PC-9 (cell line): ENCODE data around the gene GNA12. TPM values are rescaled to one million over a fixed set of nuclear protein-coding genes. Genes with fewer than 3 reads are reported as not detected.

Experiments
- BruUV-seq: library from RNA; stranded (reverse); fragments of 400-500 nt; replicated peaks from 2 replicates; lab custom pipeline; 2021; lab: Mats Ljungman, UMichigan
- CTCF ChIA-PET: fragments of 300-600 bp; sonication (Branson Sonifier 250); formaldehyde crosslinking; loops from one replicate; lab custom pipeline; 2022; ENCODE audit warnings: antibody characterized with exemption; lab: Charles Lee
- POLR2A ChIA-PET: fragments of 300-600 bp; sonication (Branson Sonifier 250); formaldehyde crosslinking; loops from one replicate; lab custom pipeline; 2022; ENCODE audit warnings: antibody characterized with exemption; ENCODE audit not compliant: unreplicated experiment; lab: Charles Lee
- DNase-seq, 2 experiments: peaks; one replicate each; pipeline versions ENCODE4 v3.0.0 to v3.0.0-alpha.2; 2015 to 2022; ENCODE audit warnings: mixed read lengths in 1 of 2
- H2AFZ ChIP-seq: fragments of 200-600 bp; sonication (generic); 2 replicates; pipeline ENCODE4 v1.8.1; 2017; ENCODE audit warnings: antibody characterized with exemption
- H3F3A ChIP-seq: fragments of 200-600 bp; sonication (generic); 2 replicates; pipeline ENCODE4 v1.8.1; 2017; ENCODE audit warnings: antibody characterized with exemption, mild to moderate bottlenecking, low read depth; ENCODE audit not compliant: insufficient read depth
- H3K27ac ChIP-seq: fragments of 200-600 bp; sonication (generic); 2 replicates; pipeline ENCODE4 v1.6.1; 2016; ENCODE audit warnings: mixed run types
- H3K27me3 ChIP-seq: fragments of 200-600 bp; sonication (generic); 2 replicates; pipeline ENCODE4 v1.6.1; 2016; ENCODE audit warnings: low read depth, mixed run types; ENCODE audit not compliant: insufficient read depth
- H3K36me3 ChIP-seq: fragments of 200-600 bp; sonication (generic); 2 replicates; pipeline ENCODE4 v1.6.1; 2016; ENCODE audit warnings: low read depth, mixed run types
- H3K4me1 ChIP-seq: fragments of 200-600 bp; sonication (generic); replicated peaks from 2 replicates; pipeline ENCODE4 v1.6.1; 2016; ENCODE audit warnings: mixed run types; ENCODE audit not compliant: insufficient read depth
- H3K4me2 ChIP-seq: fragments of 200-600 bp; sonication (generic); 2 replicates; pipeline ENCODE4 v1.6.1; 2017; ENCODE audit warnings: mixed run types
- H3K4me3 ChIP-seq: fragments of 200-600 bp; sonication (generic); 2 replicates; pipeline ENCODE4 v1.6.1; 2016; ENCODE audit warnings: mixed run types
- H3K79me2 ChIP-seq: fragments of 200-600 bp; sonication (generic); 2 replicates; pipeline ENCODE4 v1.6.1; 2017; ENCODE audit warnings: low read depth, mixed run types
- H3K9me2 ChIP-seq: fragments of 200-600 bp; sonication (generic); 2 replicates; pipeline ENCODE4 v1.8.1; 2017; ENCODE audit warnings: mild to moderate bottlenecking; ENCODE audit not compliant: insufficient read depth
- H3K9me3 ChIP-seq: fragments of 200-600 bp; sonication (generic); 2 replicates; pipeline ENCODE4 v1.8.1; 2016; ENCODE audit warnings: low read depth; ENCODE audit not compliant: insufficient read depth
- H4K20me1 ChIP-seq: fragments of 200-600 bp; sonication (generic); 2 replicates; pipeline ENCODE4 v1.8.1; 2017; ENCODE audit not compliant: insufficient read depth
- EZH2 ChIP-seq: fragments of 200-600 bp; sonication (generic); IDR thresholded peaks from 2 replicates; pipeline ENCODE4 v1.8.0; 2017; ENCODE audit warnings: antibody characterized with exemption, low read depth
- intact Hi-C: fragments of 100-400 bp; cut with micrococcal nuclease; formaldehyde crosslinking; loops from one replicate; pipeline ENCODE4 v1.10.0; 2022; ENCODE audit not compliant: unreplicated experiment
- total RNA-seq: library from RNA; stranded (reverse); gene quantifications from 2 replicates; pipeline ENCODE4 v1.2.3, GENCODE V29; 2021
- TF ChIP-seq, protein P1 (sequence below): fragments of 200-600 bp; sonication (generic); conservative IDR thresholded peaks from 2 replicates; pipeline ENCODE4 v1.6.1; 2017; ENCODE audit warnings: mixed run types, antibody characterized with exemption, mild to moderate bottlenecking, moderate library complexity

GNA12 gene
- total RNA-seq, 1 experiment from 2014 or later, result 51.7 TPM

DNA sequence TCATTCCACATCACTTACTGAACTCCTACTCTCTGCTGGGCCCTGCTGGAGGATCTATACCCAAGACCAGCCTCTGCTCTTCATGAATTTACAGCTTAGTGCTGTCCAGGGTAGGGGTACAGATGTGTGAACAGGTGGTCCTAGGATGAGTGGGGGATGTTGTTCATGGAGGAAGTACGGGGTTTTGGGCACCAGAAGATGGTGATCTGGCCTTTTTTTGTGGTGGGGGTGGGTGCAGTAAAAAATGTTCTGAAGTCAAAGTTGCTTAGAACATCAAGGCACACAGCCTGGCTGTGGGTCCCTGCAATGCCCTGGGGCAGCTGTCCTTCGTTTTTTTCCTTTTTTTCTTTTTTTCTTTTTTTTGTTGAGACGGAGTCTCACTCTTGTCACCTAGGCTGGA lies 34.2 kb upstream of the GNA12 start:
- H3F3A ChIP-seq, result peaks cover 40% of the 10 kb centered on the region
- no peaks in the 10 kb centered on the region for H3K36me3 ChIP-seq
- H3K4me2 ChIP-seq, result no peak overlapping the region
- no TSS peak for BruUV-seq
- peaks cover 9% of the 10 kb centered on the region for H3K4me1 ChIP-seq
- H3K4me3 ChIP-seq, result no peak overlapping the region
- H3K27ac ChIP-seq, result no peak overlapping the region
- intact Hi-C loops, result no loop called here
- POLR2A ChIA-PET, result no interaction called here
- no peak overlapping the region for H2AFZ ChIP-seq
- TF ChIP-seq EZH2, result no peak
- TF ChIP-seq, protein P1, sequence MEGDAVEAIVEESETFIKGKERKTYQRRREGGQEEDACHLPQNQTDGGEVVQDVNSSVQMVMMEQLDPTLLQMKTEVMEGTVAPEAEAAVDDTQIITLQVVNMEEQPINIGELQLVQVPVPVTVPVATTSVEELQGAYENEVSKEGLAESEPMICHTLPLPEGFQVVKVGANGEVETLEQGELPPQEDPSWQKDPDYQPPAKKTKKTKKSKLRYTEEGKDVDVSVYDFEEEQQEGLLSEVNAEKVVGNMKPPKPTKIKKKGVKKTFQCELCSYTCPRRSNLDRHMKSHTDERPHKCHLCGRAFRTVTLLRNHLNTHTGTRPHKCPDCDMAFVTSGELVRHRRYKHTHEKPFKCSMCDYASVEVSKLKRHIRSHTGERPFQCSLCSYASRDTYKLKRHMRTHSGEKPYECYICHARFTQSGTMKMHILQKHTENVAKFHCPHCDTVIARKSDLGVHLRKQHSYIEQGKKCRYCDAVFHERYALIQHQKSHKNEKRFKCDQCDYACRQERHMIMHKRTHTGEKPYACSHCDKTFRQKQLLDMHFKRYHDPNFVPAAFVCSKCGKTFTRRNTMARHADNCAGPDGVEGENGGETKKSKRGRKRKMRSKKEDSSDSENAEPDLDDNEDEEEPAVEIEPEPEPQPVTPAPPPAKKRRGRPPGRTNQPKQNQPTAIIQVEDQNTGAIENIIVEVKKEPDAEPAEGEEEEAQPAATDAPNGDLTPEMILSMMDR, result no peak
- H3K79me2 ChIP-seq, result no peaks in the 10 kb centered on the region
- no peak for DNase-seq
- H3K9me3 ChIP-seq, result no peaks in the 10 kb centered on the region
- H3K27me3 ChIP-seq, result no peaks in the 10 kb centered on the region
- no peaks in the 10 kb centered on the region for H3K9me2 ChIP-seq
- CTCF ChIA-PET, result no interaction called here
- no peaks in the 10 kb centered on the region for H4K20me1 ChIP-seq

DNA sequence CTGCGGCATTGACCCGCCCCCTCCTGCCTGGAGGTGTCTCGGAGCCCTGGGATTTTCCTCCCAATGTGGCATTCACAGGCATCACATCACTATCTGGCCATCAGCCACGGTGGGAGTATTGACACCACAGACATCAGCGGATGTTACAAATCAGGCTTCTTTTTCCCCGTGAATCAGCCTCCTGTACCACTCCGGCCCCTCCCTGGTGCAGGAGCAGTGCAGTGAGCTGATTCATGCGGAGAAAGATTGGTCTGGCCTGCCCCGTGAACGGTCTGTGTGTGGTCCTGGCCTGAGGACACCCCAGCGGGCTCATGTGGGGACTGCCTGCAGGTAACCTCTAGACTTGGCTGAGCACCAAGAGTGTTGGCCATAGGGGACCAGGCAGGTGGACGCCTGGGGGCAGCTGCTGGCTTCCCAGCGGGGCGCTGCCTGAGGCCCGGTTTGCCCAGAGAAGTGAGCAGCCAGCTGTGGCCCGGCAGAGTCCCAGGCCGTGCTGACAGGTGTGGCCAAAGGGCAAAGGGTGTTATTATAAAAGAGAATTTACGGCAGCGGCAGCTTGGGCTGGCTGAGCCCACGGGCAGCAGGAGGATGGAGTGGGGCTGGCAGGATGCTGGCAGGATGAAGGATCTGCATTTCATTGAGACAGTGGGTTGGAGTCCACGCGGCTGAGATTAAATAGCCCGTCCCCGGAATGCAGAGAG lies 32.1 kb upstream of the GNA12 start:
- ChIA-PET CTCF (no interaction called here), POLR2A (no interaction called here)
- H2AFZ ChIP-seq, result no peak overlapping the region

DNA sequence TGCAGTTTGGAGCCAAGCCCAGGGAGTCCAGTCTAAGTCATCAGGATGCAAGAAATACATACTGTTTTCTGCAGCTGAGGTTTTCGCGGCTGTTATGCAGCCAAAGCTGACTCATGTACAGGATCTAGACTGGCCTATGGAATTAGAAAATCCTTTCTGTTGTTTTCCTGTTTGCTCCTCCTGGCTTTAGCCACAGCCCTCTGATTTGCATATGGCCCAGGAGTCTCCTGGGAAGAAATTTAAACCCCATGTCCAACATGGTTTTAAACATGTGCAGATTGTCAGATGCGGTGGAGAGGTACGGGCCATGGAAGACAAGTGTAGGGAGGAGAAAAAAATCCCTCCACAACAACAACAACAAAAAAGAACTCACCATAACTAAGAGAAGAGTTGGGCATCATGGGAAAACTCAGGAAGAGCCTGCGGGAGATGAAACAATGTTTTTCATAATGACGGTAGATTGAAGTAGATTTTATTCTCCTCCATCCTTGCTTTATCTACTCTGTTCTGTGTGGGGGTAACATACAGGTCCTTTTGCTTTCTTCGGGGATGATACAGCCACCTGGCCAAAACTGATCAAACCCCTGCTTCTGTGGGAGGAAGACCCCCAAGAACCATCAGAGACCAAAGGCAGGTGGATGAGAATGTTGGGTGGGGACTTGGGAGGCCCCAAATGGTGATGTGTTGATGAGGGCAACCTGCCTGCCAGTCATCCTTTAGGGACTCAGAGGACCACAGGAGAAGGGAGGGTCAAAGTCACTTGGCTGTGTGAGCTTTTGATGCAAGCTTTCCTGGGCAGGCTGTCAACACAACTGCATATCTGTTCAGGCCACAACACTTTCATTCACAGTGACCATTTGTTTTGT lies 29.8 kb upstream of the GNA12 start:
- TF ChIP-seq, protein P1, result no peak
- no peak for TF ChIP-seq EZH2
- H3K9me2 ChIP-seq, result no peaks in the 10 kb centered on the region
- intact Hi-C loops, result loop anchor here (1.0 to 5.0 kb wide), 2 partner anchors 154 to 1758 kb away; no protein-coding TSS in a partner anchor
- CTCF ChIA-PET, result interaction anchor here (0.6 kb wide), 2 partner anchors 186 to 424 kb away, joined by 6 to 7 read pairs; no protein-coding TSS in a partner anchor
- TSS peak; percentile 100 for BruUV-seq
- peak; percentile 76 to 95 for DNase-seq
- no peaks in the 10 kb centered on the region for H3K27me3 ChIP-seq
- H3K36me3 ChIP-seq, result no peaks in the 10 kb centered on the region
- peaks cover 35% of the 10 kb centered on the region for H3F3A ChIP-seq
- H4K20me1 ChIP-seq, result no peaks in the 10 kb centered on the region
- H3K4me3 ChIP-seq, result no peak overlapping the region
- peaks cover 17% of the 10 kb centered on the region for H3K4me1 ChIP-seq
- POLR2A ChIA-PET, result interaction anchor here (0.7 kb wide), 1 partner anchor 265 kb away, joined by 4 read pairs; no protein-coding TSS in a partner anchor
- H3K79me2 ChIP-seq, result no peaks in the 10 kb centered on the region
- H3K4me2 ChIP-seq, result peak overlapping the region; percentile 42
- H3K27ac ChIP-seq, result peak overlapping the region; percentile 97
- H2AFZ ChIP-seq, result no peak overlapping the region
- no peaks in the 10 kb centered on the region for H3K9me3 ChIP-seq

More for the DNA sequence above, 32.1 kb upstream of the GNA12 start:
- Histone ChIP-seq H3K27me3 (no peaks in the 10 kb centered on the region), H3K36me3 (no peaks in the 10 kb centered on the region), H3K9me2 (no peaks in the 10 kb centered on the region), H3K4me1 (peaks cover 17% of the 10 kb centered on the region), H3F3A (peaks cover 52% of the 10 kb centered on the region), H3K27ac (no peak overlapping the region), H3K79me2 (no peaks in the 10 kb centered on the region), H3K9me3 (no peaks in the 10 kb centered on the region), H4K20me1 (no peaks in the 10 kb centered on the region), H3K4me2 (no peak overlapping the region), H3K4me3 (no peak overlapping the region)
- TF ChIP-seq EZH2, result no peak
- TF ChIP-seq, protein P1, result no peak
- intact Hi-C loops, result no loop called here
- peak in 1 of 2 experiments; percentile 30 for DNase-seq
- no TSS peak for BruUV-seq
